H1 (cell line): ENCODE results near the gene LONP2. TPM values are rescaled to one million over a fixed set of nuclear protein-coding genes. Genes with fewer than 3 reads are reported as not detected.

Source experiments
- EZH2 ChIP-seq: fragments of 200-600 bp; sonication (generic); IDR thresholded peaks from 2 replicates; pipeline ENCODE4 v1.7.1; 2012; ENCODE audit warnings: low read depth, mild to moderate bottlenecking, moderate library complexity, low read length, inconsistent platforms; ENCODE audit not compliant: severe bottlenecking
- RNF2 ChIP-seq: fragments of 200-900, 300-1000 bp; sonication (generic); IDR thresholded peaks from 2 replicates; pipeline ENCODE4 v1.7.1; 2016; ENCODE audit warnings: borderline replicate concordance, low read depth, mild to moderate bottlenecking, antibody characterized with exemption, low read length; ENCODE audit not compliant: poor library complexity, severe bottlenecking; ENCODE audit errors: missing control alignments
- SIX5 ChIP-seq: IDR thresholded peaks from 2 replicates; pipeline ENCODE4 v1.6.1; 2011; ENCODE audit warnings: mild to moderate bottlenecking, low read depth, low read length
- polyA plus RNA-seq, 7 experiments: library from polyadenylated mRNA; depleted of rRNA in 3 of 7; stranded (reverse) in 5 of 7; unstranded in 2 of 7; fragments of >200 nt in 5 of 7; fragments of 200-250 nt in 2 of 7; gene quantifications; 1 replicate in 5 of 7; 2 replicates in 1 of 7; 4 replicates in 1 of 7; pipeline versions ENCODE4 v1.2.1 to v1.2.3, GENCODE V29; 2011 to 2013; ENCODE audit warnings: missing spikeins in 2 of 7, mixed read lengths in 2 of 7
- total RNA-seq: library from RNA; stranded (reverse); fragmentation: NEBNext Ultra II Directional; extraction: Animal tissue kit (Norgen Biotek cat#: 25700); gene quantifications from 2 replicates; pipeline ENCODE4 v1.2.1, GENCODE V29; 2021
- TF ChIP-seq, protein P1 (sequence below), 3 experiments: IDR thresholded peaks; 1 replicate in 2 of 3; 2 replicates in 1 of 3; pipeline versions ENCODE4 v1.5.1 to v1.6.1; 2011; ENCODE audit warnings: low read length in 3 of 3, mild to moderate bottlenecking in 3 of 3, inconsistent platforms in 2 of 3, low read depth in 1 of 3, moderate library complexity in 1 of 3; ENCODE audit not compliant: insufficient read depth in 1 of 3; ENCODE audit errors: control extremely low read depth in 1 of 3

The LONP2 gene
- total and polyA plus RNA-seq, 2 of the 8 experiments (the other 6 are each of a cell fraction or from before 2014, with no cell fraction given) = 8.1 to 23.1 TPM

DNA sequence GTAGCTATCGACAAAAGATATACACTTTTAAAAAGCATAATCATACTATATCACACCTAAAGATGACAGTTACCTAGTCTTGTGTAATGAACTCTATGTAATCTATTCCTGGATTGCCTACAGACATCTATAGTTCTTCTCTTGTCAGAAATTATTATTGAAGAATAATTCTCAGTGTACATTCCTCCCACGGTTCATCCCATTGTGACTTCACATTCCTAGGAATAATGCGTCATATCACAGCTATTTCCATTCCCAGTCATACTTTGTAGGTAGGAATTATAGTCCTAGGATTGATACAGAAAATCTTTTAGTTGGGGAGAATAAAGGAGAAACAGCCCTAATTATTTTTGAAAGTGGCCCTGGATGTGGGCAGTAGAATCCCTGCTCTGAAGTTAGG is 47.2 kb downstream of the LONP2 start (continued):
- TF ChIP-seq, protein P1, sequence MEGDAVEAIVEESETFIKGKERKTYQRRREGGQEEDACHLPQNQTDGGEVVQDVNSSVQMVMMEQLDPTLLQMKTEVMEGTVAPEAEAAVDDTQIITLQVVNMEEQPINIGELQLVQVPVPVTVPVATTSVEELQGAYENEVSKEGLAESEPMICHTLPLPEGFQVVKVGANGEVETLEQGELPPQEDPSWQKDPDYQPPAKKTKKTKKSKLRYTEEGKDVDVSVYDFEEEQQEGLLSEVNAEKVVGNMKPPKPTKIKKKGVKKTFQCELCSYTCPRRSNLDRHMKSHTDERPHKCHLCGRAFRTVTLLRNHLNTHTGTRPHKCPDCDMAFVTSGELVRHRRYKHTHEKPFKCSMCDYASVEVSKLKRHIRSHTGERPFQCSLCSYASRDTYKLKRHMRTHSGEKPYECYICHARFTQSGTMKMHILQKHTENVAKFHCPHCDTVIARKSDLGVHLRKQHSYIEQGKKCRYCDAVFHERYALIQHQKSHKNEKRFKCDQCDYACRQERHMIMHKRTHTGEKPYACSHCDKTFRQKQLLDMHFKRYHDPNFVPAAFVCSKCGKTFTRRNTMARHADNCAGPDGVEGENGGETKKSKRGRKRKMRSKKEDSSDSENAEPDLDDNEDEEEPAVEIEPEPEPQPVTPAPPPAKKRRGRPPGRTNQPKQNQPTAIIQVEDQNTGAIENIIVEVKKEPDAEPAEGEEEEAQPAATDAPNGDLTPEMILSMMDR (IDR thresholded peaks at IDR 0.05; ENCODE audit: control extremely low read depth in 1 of 3, insufficient read depth in 1 of 3, low read depth in 1 of 3, low read length in 3 of 3) = no peak
- TF ChIP-seq EZH2 (no peak), RNF2 (no peak), SIX5 (no peak)
